DMS53 treated with DMSO at 0.1 percent for 48 hours (cell line): ENCODE results near the gene PDPR.
A peak's percentile ranks its signal among the peaks of the same experiment; 100 is the strongest.
"Not testable (repeated sequence)": the region's sequence is repeated elsewhere in the genome, so short reads cannot be mapped to it uniquely, and the experiment has no call there.

Experiments
- DNase-seq: peaks from one replicate; lab custom pipeline; 2025; ENCODE audit not compliant: unreplicated experiment; lab: John Stamatoyannopoulos, UW

PDPR gene

GRCh38 chr16:70160821-70161220, 46.7 kb downstream of the PDPR start:
- no peak for DNase-seq

- DNase-seq: no peak
Observed at GRCh38 chr16:70161350-70161749, 47.2 kb downstream of the PDPR start.

GRCh38 chr16:70162041-70162451, 47.9 kb downstream of the PDPR start:
- peak; percentile 41 for DNase-seq

- DNase-seq: no peak
Observed at GRCh38 chr16:70163596-70163995, 49.5 kb downstream of the PDPR start.

GRCh38 chr16:70166688-70167087, 52.6 kb downstream of the PDPR start:
- not testable (repeated sequence) for DNase-seq

- not testable (repeated sequence) for DNase-seq
Observed at GRCh38 chr16:70173212-70173837, 59.2 kb downstream of the PDPR start, which contains the start of gene CLEC18C. CLEC18C (plus strand) TSS chr16:70173787; CDS start chr16:70174279, 492 bp downstream.

GRCh38 chr16:70173916-70174315, 59.8 kb downstream of the PDPR start:
- not testable (repeated sequence) for DNase-seq

- not testable (repeated sequence) for DNase-seq
Observed at GRCh38 chr16:70174387-70174932, 60.3 kb downstream of the PDPR start.

- DNase-seq: not testable (repeated sequence)
Observed at GRCh38 chr16:70187858-70188607, 73.9 kb downstream of the PDPR start.

GRCh38 chr16:70188608-70188915, 74.4 kb downstream of the PDPR start:
- DNase-seq: not testable (repeated sequence)

- DNase-seq: not testable (repeated sequence)
Observed at GRCh38 chr16:70190574-70190973, 76.4 kb downstream of the PDPR start.

- not testable (repeated sequence) for DNase-seq
Observed at GRCh38 chr16:70196683-70197300, 82.7 kb downstream of the PDPR start.

GRCh38 chr16:70197611-70198010, 83.5 kb downstream of the PDPR start:
- not testable (repeated sequence) for DNase-seq

GRCh38 chr16:70198230-70198629, 84.1 kb downstream of the PDPR start:
- DNase-seq: not testable (repeated sequence)

GRCh38 chr16:70198666-70199065, 84.5 kb downstream of the PDPR start:
- DNase-seq: not testable (repeated sequence)

- DNase-seq: not testable (repeated sequence)
Observed at GRCh38 chr16:70199170-70199569, 85.0 kb downstream of the PDPR start.

GRCh38 chr16:70200063-70200462, 85.9 kb downstream of the PDPR start:
- not testable (repeated sequence) for DNase-seq

- not testable (repeated sequence) for DNase-seq
Observed at GRCh38 chr16:70203508-70203907, 89.4 kb downstream of the PDPR start.

- DNase-seq: not testable (repeated sequence)
Observed at GRCh38 chr16:70204010-70204409, 89.9 kb downstream of the PDPR start.

- DNase-seq: not testable (repeated sequence)
Observed at GRCh38 chr16:70204668-70205405, 90.7 kb downstream of the PDPR start.

- not testable (repeated sequence) for DNase-seq
Observed at GRCh38 chr16:70206382-70206781, 92.2 kb downstream of the PDPR start.
